ENCODE data around the gene SPATA20.

SPATA20 gene

GRCh38 chr17:50550661-50551432 lies 3.9 kb downstream of the SPATA20 start:
- DNase-seq (ENCODE audit: low read depth), result no peak
- no peak overlapping the region for H3K4me3 ChIP-seq (ENCODE audit: low read depth, low read length)
- TF ChIP-seq CTCF (IDR thresholded peaks at IDR 0.05; ENCODE audit: control insufficient read depth, extremely low read depth, insufficient read depth), result peak; percentile 80

GRCh38 chr17:50551433-50551815 lies 4.5 kb downstream of the SPATA20 start:
- TF ChIP-seq CTCF (IDR thresholded peaks at IDR 0.05; ENCODE audit: control insufficient read depth, extremely low read depth, insufficient read depth), result no peak
- no peak overlapping the region for H3K4me3 ChIP-seq (ENCODE audit: low read depth, low read length)
- no peak for DNase-seq (ENCODE audit: low read depth)

- DNase-seq (ENCODE audit: low read depth), result no peak
- TF ChIP-seq CTCF (IDR thresholded peaks at IDR 0.05; ENCODE audit: control insufficient read depth, extremely low read depth, insufficient read depth), result no peak
- no peak overlapping the region for H3K4me3 ChIP-seq (ENCODE audit: low read depth, low read length)
Measured at GRCh38 chr17:50551884-50552283, 4.9 kb downstream of the SPATA20 start.

- DNase-seq (ENCODE audit: low read depth), result no peak
- TF ChIP-seq CTCF (IDR thresholded peaks at IDR 0.05; ENCODE audit: control insufficient read depth, extremely low read depth, insufficient read depth), result no peak
- no peak overlapping the region for H3K4me3 ChIP-seq (ENCODE audit: low read depth, low read length)
Measured at GRCh38 chr17:50554201-50554600, 7.2 kb downstream of the SPATA20 start.

- no peak for TF ChIP-seq CTCF (IDR thresholded peaks at IDR 0.05; ENCODE audit: control insufficient read depth, extremely low read depth, insufficient read depth)
- no peak overlapping the region for H3K4me3 ChIP-seq (ENCODE audit: low read depth, low read length)
- no peak for DNase-seq (ENCODE audit: low read depth)
Measured at GRCh38 chr17:50556803-50557202, 9.8 kb downstream of the SPATA20 start.

GRCh38 chr17:50557630-50558029 lies 10.7 kb downstream of the SPATA20 start:
- DNase-seq (ENCODE audit: low read depth), result no peak
- H3K4me3 ChIP-seq (ENCODE audit: low read depth, low read length), result no peak overlapping the region
- TF ChIP-seq CTCF (IDR thresholded peaks at IDR 0.05; ENCODE audit: control insufficient read depth, extremely low read depth, insufficient read depth), result no peak

GRCh38 chr17:50558091-50558490 lies 11.1 kb downstream of the SPATA20 start:
- no peak for DNase-seq (ENCODE audit: low read depth)

More at GRCh38 chr17:50558091-50558490, 11.1 kb downstream of the SPATA20 start:
- no peak for TF ChIP-seq CTCF (IDR thresholded peaks at IDR 0.05; ENCODE audit: control insufficient read depth, extremely low read depth, insufficient read depth)
- H3K4me3 ChIP-seq (ENCODE audit: low read depth, low read length), result no peak overlapping the region

Measured in LNCaP clone FGC (cell line).